SW480 (cell line): ENCODE measurements around the gene SF3B4.
A peak's percentile ranks its signal among the peaks of the same experiment; 100 is the strongest.

Experiments used
- DNase-seq: peaks from one replicate; pipeline ENCODE4 v3.0.0-alpha.2; 2016; ENCODE audit warnings: low spot score

SF3B4 gene

GRCh38 chr1:149932474-149932873 is 4.9 kb upstream of the SF3B4 start:
- no peak for DNase-seq

DNA sequence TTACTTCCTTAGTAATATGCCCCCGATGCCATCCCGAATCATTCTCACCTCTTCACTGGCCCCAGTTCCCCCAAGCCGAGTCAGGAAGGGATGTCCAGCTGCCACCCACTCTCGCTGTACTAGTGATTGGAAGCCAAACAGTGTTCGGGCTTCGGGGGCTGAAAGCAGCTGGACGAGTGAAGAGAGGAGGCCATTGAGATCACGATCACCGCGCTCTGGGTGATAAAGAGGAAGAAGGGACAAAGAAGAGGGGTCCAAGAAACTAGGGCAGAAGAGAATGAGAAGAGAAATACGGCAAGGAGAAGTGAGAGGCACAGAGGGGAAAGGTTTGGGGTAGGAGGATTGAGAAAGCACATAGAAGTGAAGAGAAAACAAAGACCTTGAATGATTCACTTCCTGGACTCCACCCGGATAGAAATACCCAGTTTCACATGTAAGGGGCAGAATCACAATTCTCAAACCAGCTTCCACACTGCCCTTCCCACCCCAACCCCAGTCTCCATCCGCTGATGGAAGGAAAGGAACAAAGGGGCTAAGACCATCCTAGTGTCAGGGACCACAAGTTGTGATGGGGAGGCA is 3.7 kb upstream of the SF3B4 start:
- no peak for DNase-seq

DNA sequence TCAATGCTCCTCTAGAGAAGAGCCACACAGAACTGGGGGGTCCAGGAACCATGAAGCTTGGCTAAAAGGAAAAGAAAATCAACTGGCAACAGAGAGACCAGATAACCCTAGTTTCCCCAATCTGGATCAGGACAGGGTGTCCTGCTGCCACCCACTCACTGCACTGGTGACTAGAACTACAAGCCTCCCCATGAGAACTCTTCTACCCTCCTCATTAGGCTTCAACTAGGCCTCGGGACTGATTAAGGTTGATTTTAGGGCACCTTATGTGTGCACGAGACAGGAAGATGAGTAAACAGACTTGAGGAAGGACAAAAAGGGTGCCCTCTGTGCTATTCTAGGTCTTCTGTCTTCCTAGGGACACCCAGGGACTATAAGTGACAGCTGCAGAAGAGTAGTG is 2.3 kb upstream of the SF3B4 start:
- DNase-seq: no peak

- DNase-seq: no peak
Measured at GRCh38 chr1:149928401-149928724, 760 bp upstream of the SF3B4 start.

GRCh38 chr1:149927056-149927562 is 494 bp downstream of the SF3B4 start:
- DNase-seq: no peak

GRCh38 chr1:149926296-149926695 is 1.3 kb downstream of the SF3B4 start:
- DNase-seq: no peak

GRCh38 chr1:149925751-149926150 is 1.9 kb downstream of the SF3B4 start:
- DNase-seq: no peak

DNA sequence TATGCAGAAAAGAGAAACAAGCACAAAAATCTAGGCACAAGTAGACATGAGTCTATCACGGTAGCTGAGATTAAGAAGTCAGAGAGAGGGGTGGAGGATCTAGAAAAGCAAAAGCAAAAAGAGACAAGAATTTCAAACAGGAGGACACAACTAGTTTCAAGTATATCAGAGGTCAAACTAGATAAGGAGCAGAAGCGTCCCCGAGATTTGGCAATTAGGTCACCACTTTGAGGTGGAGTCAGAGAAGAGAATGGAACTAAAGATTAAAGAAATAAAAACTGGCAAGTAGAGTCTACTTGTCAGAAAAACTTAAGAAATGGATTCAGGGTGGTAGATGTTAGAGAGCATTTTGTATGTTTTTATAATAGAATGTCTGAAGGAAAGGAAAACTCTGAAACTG is 2.3 kb downstream of the SF3B4 start:
- no peak for DNase-seq

- no peak for DNase-seq
Measured at GRCh38 chr1:149923626-149924025, 4.0 kb downstream of the SF3B4 start.

DNA sequence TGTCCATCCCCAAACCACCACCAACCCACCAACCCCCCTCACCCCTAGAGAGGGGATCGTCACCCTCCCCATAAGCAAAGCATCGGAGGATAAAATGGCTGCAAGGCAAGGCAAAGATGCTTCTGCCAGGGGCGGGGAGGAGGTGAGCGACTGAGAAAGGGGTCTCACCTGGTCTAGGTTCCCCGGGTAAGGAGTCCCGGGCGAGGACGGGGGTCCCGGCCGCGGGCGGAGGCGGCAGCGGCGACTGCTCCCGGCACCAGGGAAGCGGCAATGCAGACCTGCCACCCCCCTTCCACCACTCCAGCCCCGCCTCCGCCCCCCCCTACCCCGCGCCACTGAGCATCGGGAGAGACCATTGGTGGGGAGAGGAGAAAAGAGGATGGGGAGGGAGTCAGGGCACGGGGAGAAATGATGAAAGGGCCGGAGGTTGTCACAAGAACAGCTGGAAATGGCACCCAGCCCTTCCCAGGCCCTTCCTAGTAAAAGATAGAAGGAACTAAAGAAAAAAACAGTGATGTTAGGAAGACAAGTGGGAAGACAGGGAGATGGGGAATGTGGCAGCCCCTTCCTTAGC is 9.9 kb downstream of the SF3B4 start, which contains the start of gene SV2A:
SV2A (minus strand) TSS at position 274 of the 574 bp plus-strand sequence. CDS start 4,004 bp downstream, outside the sequence.
- peak; percentile 18 for DNase-seq

DNA sequence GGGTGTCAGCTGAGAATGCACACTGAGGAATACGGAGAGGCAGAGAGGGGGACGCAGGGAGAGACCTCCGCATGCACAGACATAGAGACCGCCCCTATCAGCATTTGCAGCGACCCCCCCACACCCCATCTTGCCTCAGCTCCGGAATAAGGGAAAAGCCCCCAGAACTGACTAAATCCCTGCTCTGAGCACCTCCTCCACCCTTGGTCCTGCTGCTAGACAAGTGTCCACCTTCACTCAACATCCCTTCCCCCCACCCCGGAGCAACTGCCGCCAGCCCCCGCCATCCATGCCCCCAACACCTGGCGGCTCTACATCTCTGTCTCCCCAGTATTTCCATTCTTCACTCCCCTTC is 10.7 kb downstream of the SF3B4 start:
- no peak for DNase-seq

GRCh38 chr1:149916193-149916897 is 11.3 kb downstream of the SF3B4 start:
- no peak for DNase-seq

DNA sequence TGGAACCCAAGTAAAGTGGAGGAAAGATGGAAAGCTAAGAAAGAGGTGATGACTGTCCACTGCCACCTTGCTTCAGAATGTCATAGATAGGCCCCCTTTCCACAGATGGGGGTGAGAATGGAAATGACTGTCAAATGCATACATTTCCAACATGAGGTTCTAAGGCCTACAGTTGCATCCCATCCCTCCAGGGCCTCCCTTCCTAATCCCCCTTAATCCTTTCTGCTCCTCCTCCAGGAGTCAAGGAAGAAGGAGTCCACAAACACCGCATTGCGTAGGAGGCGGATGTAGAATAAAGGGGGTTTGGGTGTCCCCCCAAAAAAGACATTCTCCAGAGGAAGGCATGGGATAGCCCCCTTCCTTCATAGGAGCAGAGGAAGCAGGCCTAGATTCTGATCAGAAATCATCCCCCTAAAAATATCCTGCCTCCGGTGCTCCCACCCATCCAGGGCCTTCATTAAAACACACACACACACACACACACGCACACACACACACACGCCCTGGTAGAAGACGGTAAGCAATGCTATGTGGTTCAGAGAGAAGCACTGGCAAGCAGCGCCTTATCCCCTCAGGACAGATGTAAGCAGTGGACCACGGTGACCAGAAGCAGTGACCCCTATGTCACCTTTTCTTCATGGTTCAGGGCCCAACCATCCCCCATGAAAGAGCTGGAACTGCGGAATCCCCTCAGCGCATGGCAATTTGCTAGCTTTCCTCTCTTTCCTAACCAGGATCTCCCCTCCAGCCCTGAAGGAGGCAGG is 12.0 kb downstream of the SF3B4 start:
- DNase-seq: no peak

DNA sequence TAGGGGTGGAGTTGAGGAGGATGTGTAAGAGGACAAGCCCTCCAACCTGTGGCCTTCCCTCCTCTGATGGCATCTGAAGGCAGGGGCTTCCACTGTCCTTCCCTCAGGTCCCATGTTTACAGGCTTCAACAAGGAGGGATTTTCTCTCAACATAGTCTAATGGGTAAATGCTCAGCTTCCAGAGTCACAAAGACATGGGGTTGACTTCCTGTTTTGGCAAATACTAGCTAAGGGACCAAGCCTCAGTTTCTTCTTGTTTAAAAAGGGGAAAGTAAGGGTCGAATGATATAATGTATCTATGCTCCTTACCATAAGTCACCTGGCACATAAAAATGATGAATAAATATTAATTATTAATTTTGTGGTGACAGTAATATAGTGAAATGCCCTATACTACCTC is 13.1 kb downstream of the SF3B4 start:
- no peak for DNase-seq

DNA sequence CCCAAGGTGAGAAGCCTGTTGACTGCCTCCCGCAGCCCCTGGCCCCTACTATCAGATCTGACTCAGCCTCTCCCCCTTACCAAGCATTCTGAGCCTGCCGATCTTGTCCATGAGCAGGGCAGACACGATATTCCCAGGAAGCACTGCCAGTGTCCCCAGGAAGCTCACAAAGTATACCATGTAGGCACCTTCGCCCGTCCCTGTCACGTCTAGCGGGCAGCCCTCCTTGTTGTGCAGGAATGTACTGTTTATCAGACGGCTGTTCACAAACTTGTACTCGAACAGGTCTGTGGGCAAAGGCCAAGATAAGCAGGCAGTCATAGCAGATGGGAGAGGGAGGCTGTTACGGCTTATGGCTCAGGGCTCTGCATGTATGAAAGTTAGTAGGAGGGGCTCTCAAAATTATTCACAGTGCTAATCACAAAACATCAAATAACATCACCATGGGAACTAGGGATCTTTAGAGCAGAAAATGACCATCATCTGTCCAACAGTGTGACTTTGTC is 21.0 kb downstream of the SF3B4 start:
- no peak for DNase-seq

DNA sequence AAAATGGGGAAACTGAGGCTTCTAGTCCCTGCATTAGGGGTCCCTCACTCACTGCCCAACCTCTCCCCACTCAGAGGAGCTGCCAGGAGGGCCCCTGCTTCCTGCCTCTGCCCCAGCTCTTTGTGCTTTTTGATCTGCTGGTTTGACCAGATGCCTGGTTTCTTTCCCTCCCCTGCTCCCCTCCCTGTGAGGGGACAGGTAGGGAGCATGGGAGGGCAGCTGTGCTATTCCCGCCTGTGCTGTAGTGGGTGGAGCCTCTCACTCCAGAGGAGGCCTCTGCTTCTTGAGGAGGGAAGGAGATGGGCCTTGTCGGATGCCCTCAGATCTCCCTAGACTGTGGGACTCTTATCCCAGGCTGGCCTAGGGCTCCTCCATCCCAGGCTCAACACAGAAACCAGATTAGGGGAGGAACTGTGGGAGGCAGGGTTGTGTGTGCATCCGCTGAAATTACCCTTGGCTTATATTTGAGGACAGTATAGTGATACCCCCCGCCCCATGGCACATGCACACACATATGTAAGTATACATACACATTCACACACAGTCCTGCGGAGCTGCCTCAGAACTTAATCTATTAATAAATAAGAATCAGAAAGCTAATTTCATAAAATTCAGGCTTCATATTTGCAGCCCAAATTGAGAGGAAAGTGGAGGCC is 23.6 kb downstream of the SF3B4 start:
- no peak for DNase-seq

GRCh38 chr1:149899460-149900284 is 27.9 kb downstream of the SF3B4 start, which contains the start of gene BOLA1:
Gene BOLA1, plus strand, starts transcription at chr1:149899568. Its CDS starts 492 bp downstream, at chr1:149900060.
- DNase-seq: peak; percentile 89

GRCh38 chr1:149896575-149896974 is 31.0 kb downstream of the SF3B4 start:
- DNase-seq: no peak

- DNase-seq: no peak
Measured at GRCh38 chr1:149888999-149889289, 38.7 kb downstream of the SF3B4 start.

GRCh38 chr1:149888247-149888998 is 39.2 kb downstream of the SF3B4 start:
- DNase-seq: peak; percentile 82
